ENCODE data around the gene EIF4B.

Gene EIF4B

GRCh38 chr12:53048033-53048779, 42.0 kb downstream of the EIF4B start:
- DNase-seq = no peak

GRCh38 chr12:53048780-53049401, 42.6 kb downstream of the EIF4B start:
- DNase-seq = no peak

GRCh38 chr12:53049571-53050318, 43.5 kb downstream of the EIF4B start, which contains the start of gene TNS2:
Gene TNS2, plus strand, starts transcription at chr12:53050065. Its CDS starts 121 bp downstream, at chr12:53050186.
- DNase-seq = no peak

GRCh38 chr12:53050426-53051057, 44.3 kb downstream of the EIF4B start:
- no peak for DNase-seq

GRCh38 chr12:53051058-53051880, 45.0 kb downstream of the EIF4B start:
- no peak for DNase-seq

GRCh38 chr12:53051881-53052412, 45.7 kb downstream of the EIF4B start:
- DNase-seq = no peak

- DNase-seq = peak; percentile 61
Observed at GRCh38 chr12:53052419-53053217, 46.4 kb downstream of the EIF4B start.

- peak; percentile 86 for DNase-seq
Observed at GRCh38 chr12:53053218-53054111, 47.2 kb downstream of the EIF4B start.

- DNase-seq = peak; percentile 97
Observed at GRCh38 chr12:53054112-53054878, 48.0 kb downstream of the EIF4B start.

GRCh38 chr12:53055471-53056266, 49.4 kb downstream of the EIF4B start:
- no peak for DNase-seq

GRCh38 chr12:53056296-53056695, 50.0 kb downstream of the EIF4B start:
- no peak for DNase-seq

- DNase-seq = no peak
Observed at GRCh38 chr12:53056901-53057300, 50.6 kb downstream of the EIF4B start.

- no peak for DNase-seq
Observed at GRCh38 chr12:53057816-53058500, 51.7 kb downstream of the EIF4B start.

GRCh38 chr12:53058674-53059433, 52.6 kb downstream of the EIF4B start:
- DNase-seq = no peak

- DNase-seq = no peak
Observed at GRCh38 chr12:53059434-53060063, 53.3 kb downstream of the EIF4B start.

- no peak for DNase-seq
Observed at GRCh38 chr12:53060064-53060720, 53.9 kb downstream of the EIF4B start.
